ENCODE measurements around the gene CLPTM1L.
A peak's percentile ranks its signal among the peaks of the same experiment; 100 is the strongest.
"Not testable (repeated sequence)": the region's sequence is repeated elsewhere in the genome, so short reads cannot be mapped to it uniquely, and the experiment has no call there.

Gene CLPTM1L

DNA sequence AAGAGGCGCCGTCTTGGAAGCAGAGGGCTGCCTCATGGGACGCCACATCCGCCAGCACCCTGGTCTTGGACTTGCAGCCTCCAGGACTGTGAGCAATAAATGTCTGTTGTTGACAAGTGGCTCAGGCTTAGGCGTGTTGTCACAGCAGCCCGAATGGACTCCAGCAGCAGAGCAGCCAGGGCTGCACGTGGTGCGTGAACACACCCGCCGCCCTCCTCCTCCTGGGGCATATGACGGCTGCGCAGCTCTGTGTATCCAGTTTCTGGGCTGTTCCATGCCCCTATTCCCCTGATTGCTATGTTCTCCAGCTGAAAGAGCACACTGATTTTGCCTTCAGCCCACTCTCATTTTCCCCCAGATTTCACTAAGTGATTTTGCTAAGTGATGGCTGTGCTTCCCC is 36.0 kb upstream of the CLPTM1L start:
- DNase-seq (ENCODE audit: low read depth in 2 of 2) = no peak

DNA sequence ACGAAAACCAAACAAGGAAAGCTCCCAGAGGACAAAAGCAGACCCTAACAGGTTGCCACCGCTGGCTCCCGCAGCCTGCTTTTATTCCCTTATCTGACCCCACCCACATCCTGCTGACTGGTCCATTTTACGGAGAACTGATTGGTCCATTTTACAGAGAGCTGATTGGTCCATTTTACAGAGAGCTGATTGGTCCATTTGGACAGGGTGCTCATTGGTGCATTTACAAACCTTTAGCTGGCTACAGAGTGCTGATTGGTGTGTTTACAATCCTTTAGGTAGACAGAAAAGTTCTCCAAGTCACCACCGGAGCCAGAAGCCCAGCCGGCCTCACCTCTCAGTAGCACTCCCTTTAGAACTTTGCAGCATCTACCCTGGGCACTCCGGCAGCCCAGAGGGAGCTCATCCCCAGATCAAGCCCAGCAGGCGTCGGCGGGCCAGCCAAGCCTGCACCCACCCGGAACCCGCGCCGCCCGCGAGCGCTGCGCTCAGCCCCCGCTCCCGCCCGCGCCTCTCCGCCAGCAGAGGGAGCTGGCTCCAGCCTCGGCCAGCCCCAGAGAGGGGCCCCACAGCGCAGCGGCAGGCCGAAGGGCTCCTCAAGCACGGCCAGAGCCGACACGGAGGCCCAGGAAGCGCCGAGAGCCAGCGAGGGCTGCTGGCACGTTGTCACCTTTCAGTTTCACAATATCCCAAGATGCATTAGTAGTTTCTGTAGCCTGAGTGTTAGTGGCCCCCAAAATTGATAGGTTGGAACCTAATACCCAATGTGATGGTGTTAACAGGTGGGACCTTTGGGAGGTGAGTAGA is 35.3 kb upstream of the CLPTM1L start:
- peak; percentile 19 to 35 for DNase-seq (ENCODE audit: low read depth in 2 of 2)

DNA sequence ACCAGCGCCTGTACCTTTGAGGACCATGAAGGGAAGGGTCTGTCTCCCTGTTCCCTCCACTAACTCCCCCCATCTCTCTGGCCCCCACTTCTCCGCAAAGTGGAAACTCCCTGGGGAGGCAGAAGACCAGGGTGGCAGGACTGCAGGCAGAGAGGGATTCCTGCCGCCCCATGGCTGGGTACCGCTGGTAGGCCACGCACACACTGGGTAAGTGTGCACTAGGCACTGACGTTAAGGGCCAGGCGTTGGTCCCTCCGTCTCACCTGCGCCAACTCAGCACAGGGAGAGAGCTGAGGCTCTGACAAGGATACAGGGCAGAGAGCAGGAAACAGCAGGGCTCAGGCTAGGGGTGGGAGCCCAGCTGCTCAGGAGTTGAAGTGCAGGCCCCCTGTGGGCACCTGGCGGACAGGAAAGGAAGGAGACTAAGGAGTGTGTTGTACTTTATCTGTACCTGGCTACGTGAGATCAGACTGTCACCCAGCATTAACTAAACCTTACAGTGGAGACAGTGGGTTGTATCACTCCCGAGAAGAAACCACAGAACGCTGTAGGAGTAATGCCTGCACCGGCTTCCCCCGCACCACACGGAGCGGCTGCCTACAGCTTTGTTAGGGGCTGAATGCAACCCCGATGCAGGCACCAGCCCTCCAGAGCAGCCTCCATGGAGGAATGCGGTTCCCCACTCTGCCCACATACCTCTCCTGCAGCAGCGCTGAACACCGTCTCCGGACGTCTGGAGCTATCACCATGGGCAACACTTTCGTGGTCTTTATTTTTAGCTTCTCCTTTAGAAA is 34.2 kb upstream of the CLPTM1L start:
- no peak for DNase-seq (ENCODE audit: low read depth in 2 of 2)

DNA sequence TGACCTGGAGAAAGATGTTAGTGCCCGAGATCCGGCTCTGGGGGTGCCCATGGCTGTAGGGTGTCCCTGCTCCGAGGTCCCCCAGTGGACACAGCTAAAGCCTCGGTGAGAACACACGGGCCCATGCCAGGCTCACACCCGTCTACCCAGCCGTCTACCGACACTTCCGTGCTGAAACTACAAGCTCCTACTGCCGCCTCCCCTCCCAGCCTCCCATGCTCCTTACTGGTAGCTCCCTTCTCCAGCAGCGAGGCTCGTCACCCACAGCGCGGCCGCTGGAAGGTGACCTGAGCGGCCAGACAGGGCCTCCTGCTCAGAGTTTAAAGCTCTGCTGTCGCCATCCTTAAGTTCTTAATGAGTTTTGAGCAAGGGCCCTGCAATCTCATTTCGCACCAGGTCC is 33.2 kb upstream of the CLPTM1L start:
- no peak for DNase-seq (ENCODE audit: low read depth in 2 of 2)

DNA sequence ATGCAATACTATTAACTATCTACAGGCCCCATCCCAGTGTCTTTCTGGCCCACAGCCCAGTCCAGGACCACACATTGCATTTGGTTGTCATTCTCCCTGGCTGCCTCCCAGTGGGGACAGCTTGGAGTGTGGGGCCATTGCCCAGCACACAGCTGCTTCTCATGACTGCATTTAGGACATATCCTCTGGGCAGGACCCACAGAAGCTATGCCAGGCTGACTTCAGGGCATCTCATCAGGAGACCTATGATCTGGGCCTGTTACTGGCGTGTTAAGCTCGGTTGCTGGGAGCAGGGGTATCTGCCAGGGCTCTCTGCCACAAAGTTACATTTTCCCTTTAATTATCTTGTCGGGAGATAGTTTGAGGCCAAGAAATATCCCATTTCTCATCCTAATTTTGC is 32.1 kb upstream of the CLPTM1L start:
- DNase-seq (ENCODE audit: low read depth in 2 of 2) = no peak

DNA sequence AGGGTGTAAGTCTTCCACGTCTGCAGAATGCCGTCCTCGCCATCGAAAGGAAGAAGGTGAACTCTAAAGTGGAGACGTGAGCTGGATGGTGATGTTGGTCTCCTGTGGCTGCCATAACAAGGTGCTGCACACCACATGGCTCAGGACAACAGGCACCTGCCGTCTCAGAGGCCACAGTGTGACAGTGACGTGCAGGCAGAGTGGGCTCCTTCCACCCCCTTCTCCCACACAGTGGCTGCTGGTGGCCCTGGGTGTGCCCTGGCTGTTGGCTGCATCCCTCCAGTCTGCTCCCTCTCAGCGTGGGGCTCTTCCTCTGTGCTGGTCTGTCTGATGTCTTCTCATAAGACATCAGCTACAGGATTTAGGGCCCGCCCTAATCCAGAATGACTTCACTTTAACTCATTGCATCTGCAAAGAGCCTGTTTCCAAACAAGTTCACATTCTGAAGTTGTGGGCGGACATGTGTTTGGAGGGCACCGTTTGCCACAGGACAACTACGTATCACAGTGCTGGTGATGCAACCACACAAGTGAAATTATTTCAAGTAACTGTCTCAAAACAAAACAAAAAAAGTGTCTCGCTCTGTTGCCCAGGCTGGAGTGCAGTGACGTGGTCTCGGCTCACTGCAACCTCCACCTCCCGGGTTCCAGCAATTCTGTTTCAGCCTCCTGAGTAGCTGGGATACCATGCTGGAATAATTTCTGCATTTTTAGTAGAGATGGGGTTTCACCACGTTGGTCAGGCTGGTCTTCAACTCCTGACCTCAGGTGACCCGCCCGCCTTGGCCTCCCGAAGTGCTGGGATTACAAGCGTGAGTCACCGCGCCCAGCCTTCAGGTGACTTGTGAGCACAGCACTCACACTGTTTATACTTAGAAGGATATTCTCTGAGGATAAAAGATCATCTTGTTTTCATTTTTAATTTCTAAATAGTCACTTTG is 31.2 kb upstream of the CLPTM1L start:
- DNase-seq (ENCODE audit: low read depth in 2 of 2) = no peak

DNA sequence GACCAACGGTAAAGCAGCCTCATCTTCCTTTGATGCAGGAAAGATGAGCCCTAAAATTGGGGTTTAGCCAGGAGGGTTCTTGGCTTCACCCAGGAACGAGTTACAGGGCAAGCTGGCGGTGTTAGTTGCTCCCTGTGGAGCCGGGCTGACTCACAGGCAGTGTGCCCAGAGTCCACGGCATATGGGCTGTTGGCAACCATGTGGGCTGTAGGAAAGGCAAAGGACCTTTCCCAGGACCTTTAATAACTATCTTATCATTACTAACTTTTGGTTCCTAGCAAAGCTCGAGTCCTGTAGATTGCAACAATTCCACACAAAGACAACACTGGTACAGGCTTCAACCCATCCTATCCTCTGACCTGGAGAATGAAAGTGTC is 29.8 kb upstream of the CLPTM1L start:
- no peak for DNase-seq (ENCODE audit: low read depth in 2 of 2)

DNA sequence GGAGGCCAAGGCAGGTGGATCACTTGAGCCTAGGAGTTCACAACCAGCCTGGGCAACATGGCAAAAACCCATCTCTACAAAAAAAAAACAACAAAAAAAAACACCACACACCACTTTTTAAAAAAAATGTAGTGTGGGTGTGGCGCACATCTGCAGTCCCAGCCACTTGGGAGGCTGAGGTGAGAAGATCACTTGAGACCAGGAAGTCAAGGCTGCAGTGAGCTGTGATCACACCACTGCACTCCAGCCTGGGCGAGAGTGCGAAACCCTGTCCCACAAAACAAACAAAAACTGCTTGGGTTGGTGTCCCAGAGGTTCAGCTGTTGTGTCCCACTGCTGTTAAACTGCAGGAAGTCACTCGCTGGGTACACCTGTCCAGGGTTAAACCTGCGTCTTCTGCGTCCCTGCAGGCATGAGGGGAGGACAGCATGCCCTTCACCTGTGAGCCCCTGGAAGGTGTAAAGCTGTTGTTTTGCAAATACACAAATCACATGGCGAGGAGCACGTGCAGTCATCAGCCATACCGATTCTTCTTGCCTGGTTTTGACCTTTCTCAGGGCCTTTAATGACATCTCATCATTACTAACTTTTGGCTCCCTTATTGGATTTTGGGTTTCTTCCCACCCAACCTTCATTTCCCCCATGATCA is 29.3 kb upstream of the CLPTM1L start:
- no peak for DNase-seq (ENCODE audit: low read depth in 2 of 2)

DNA sequence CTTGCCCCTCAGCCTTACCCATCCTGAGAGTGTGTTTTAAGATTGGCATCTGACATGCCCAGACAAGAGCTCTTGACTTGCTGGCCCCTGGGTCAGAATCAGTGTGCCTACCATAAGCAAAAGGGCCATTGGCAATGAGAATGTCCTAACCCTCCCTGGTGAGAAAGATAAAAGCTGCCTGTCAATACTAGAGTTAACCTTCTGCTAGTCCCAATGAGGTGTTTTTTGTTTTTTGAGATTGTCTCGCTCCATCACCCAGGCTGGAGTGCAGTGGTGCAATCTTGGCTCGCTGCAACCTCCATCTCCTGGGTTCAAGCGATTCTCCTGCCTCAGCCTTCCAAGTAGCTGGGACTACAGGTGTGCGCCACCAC is 27.1 kb upstream of the CLPTM1L start:
- not testable (repeated sequence) for DNase-seq (ENCODE audit: low read depth in 2 of 2)

DNA sequence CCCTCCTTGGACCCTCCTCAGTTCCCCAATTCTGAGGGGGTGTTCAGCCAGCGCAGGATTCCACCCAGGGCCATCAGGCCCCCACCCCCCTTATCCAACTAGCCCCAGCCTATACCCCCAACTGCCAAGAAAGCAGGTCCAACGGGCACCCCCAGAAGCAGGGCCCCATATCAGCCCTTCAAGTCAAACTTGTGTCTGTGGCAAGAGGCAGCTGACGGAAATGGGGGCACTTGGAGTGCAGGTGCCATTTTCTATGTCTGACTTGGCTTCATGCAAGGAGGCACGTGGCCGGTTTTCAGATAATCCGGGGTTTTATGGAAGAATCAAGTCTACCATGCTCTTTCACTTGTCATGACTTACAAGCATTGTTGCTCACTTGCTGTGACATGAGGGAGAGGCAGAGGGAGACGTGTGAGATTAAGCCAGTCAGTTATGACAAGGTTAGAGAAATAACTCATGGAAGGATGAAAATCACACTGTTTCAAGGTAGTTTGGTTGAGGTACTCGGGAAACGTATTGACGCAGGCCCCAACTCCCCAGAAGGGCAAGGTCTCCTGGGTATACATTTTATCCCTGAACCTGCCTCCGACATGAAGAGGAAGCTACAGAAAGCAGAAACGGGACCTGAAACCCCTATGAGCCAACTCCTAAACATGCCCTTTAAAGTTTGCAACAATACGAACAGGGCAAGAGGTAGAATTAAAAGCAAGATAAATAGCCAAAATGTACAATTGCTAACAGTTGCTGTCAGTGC is 26.5 kb upstream of the CLPTM1L start:
- no peak for DNase-seq (ENCODE audit: low read depth in 2 of 2)

DNA sequence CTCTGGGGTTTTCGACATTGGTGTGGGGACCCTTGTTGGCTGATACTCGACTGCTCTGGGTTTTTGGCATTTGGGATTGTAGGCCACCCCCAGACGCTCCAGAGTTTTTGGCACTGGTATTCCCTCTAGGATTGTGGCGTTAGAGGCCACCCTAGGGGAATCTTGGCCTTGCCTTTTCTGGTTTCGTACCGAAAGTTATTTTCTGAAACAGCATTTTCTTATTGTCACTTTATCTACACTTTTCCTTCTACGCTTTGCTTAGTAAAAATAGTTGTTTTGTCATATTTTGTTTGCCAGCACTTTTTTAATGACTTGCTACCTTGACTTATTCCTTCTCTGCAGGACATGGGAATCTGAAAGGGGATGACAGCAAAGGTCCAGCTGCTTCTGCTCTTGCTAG is 25.1 kb upstream of the CLPTM1L start:
- no peak for DNase-seq (ENCODE audit: low read depth in 2 of 2)

DNA sequence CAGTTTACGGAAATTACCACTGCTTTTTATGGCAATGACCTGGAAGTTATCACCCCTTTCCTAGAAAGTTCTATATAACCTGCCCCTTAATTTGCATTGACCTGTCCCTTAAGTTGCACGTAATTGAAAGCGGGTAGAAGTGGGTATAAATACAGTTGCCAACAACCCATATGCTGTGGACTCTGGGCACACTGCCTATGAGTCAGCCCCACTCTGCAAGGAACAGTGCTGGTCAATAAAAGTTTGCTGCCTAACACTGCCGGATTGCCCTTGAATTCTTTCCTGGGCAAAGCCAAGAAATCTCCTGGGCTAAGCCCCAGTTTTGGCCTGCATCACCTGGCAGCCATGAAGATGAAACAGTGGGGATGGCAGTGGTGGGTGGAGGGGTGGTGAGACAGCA is 23.9 kb upstream of the CLPTM1L start:
- no peak for DNase-seq (ENCODE audit: low read depth in 2 of 2)

DNA sequence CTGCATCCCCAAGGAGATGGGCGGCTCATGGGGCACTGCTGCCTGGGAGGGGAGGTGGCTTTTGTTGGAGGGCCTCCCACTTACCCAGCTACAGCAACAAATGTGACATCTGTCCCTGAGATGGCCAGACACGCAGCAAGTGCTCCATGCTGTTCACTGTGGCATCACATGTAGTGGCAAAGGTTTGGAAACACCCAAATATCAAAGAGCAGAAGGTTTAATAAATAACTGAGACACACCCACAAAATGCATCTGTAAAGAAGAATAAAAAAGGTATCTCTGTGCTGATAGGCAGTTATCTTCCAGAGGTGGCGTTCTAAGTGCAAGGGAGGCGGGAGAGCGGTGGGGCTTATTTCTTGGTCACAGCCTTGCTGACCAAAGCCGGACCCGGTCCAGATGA is 23.3 kb upstream of the CLPTM1L start:
- no peak for DNase-seq (ENCODE audit: low read depth in 2 of 2)

DNA sequence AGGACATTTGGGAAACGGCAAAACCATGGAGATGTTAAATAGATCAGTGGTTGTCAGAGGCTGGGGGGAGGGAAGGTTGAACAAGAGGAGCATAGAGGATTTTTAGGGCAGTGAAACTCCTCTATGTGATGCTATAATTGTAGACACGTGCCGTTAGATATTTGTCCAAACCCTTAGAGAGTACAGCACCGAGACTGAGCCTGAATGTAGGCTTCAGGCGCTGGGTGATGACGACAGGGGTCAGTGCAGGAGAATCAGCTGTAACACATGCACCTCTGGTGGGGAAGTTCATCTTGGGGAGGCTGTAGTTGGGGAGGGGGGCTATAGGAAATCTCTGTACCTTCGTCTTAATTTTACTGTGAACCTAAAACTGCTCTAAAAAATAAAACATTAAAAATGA is 22.2 kb upstream of the CLPTM1L start:
- no peak for DNase-seq (ENCODE audit: low read depth in 2 of 2)

DNA sequence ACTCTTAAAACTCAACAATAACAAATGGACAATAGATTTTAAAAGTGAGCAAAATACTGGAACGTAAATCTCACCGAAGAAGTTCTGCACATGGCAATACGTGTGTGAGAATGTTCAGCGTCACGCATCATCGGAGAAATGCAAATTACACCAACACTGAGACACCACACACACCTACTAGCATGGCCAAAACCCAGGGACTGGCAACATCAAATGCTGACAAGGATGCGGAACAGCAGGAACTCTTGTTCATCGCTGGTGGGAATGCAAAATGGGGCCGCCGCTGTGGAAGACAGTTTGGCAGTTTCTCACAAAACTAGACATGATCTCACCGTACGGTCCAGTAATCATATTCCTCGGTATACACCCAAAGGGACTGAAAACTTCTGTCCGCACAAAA is 21.6 kb upstream of the CLPTM1L start:
- no peak for DNase-seq (ENCODE audit: low read depth in 2 of 2)

DNA sequence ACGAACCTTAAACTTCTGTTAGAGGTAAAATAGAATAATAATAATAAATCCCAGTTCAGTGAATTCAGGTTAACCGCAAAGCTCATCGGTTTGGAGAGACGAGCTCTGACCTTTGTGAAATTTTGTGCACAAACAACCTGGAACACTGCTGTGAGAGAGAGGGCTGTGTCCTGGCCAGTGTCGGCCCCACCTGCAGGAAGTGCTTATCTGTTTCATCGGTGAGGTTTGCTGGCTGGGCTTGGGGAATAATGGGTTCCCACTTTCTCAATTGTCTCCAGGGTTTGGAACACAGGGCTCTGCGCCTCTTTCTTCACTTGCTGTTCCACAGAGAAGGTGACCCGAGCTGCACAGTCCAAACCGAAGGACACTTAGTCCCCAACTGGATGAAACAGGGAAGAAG is 19.3 kb upstream of the CLPTM1L start:
- DNase-seq (ENCODE audit: low read depth in 2 of 2) = no peak

DNA sequence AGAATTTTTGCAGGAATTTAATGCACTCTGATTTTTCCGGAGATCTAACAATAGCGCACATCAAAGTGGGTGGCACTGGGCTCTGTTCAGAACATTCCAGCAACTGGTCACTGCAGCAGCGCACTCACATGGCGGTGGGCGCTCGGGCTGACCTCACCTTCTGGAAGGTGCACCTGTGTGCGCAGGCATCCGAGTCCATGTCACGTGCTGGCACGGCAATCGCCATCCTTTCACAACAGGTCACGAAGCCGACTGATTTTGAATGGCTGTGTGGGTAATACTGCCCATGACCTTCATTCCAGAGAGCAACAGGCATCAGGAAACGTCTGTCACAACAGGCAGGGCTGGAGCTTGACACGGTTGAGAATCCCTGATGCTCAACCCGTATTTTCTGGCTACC is 18.7 kb upstream of the CLPTM1L start:
- DNase-seq (ENCODE audit: low read depth in 2 of 2) = no peak

DNA sequence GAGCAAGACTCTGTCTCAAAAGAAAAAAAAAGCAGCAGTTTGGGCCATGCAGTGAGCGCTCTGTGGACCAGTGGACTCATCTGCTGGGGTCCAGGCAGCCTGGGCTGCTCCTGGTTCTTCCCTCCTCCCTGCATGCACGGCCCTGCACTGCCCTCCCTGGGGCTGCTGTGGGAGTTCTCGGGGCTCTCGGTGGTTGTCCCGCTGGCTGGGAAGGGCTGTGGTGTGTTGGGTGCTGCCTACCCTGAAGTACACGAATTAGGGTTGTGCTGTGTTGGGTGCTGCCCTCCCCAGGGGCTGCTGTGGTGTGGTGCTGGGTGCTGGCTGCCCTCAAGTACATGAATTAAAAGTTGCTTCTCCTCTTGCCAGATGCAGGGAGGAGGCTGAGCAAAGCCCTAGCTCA is 18.3 kb upstream of the CLPTM1L start:
- no peak for DNase-seq (ENCODE audit: low read depth in 2 of 2)

DNA sequence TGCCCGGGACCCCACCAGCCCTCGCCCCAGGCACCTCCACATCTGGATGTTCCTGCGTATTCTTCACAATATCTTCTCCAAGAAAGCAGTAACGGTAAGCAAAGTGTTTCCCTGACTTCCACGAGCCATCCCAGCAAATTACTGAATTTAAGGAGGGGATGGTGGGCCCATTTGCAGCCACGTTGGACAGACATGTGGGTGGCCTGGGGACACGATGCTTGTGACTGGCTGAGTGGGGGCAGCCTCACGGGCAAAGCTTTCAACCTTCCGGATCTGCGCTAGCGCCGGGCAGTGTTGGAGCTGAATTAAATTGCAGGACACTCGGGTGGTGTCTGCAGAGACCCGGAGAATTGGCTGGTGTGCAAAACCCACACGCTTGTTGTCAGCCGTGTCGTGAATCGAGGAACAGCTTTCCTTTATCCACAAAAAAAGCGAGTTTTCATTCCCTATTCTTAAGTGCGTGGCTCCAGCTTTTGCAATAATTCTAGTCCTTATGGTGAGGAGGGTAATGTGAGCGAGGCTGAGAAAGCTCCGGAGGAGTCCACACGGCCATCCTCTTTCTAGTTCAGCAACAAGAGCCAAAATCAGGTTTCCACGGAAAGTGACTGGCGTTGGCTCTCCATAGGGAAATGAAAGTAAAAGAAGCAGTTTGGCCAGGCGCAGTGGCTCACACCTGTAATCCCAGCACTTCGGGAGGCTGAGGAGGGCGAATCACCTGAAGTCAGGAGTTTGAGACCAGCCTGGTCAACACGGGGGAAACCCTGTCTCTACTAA is 17.5 kb upstream of the CLPTM1L start:
- DNase-seq (ENCODE audit: low read depth in 2 of 2) = no peak

DNA sequence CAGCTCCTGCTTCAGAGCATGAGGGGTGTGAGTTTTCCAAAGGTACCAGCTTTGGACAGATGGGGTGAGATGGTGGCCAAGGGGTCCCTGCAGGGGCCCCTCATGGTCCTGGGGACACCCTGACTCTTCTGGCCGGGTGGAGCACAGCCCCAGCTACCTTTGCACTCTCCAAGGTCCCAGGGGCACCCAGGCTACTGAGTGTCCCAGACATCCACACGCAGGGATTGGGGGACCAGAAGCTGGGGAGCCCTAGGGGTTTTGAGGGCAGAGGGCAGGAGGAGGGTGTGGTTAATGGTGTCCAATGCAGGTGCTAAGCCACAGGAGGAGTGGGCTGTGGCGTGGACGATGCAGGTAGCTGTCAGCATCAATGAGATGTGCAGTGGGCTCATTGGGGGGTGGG is 16.0 kb upstream of the CLPTM1L start:
- DNase-seq (ENCODE audit: low read depth in 2 of 2) = no peak

Data from stimulated activated CD4-positive, alpha-beta T cell treated with anti-CD3 and anti-CD28 coated beads, Interleukin-15, amount 100 ng/mL, for 48 hours (primary cell).